GM12873 (cell line): ENCODE results near the gene APBB2.

ENCODE experiments used
- CTCF ChIP-seq: IDR thresholded peaks from 2 replicates; pipeline ENCODE4 v1.5.1; 2012; ENCODE audit warnings: low read depth, mild to moderate bottlenecking, moderate library complexity, low read length, control low read depth; ENCODE audit not compliant: insufficient read depth; ENCODE audit errors: missing control alignments

APBB2 gene

GRCh38 chr4:41142376-41143310 is 71.7 kb downstream of the APBB2 start:
- TF ChIP-seq CTCF = no peak

GRCh38 chr4:41141900-41142299 is 72.4 kb downstream of the APBB2 start:
- no peak for TF ChIP-seq CTCF

- TF ChIP-seq CTCF = no peak
These were observed 73.9 kb downstream of the APBB2 start for GRCh38 chr4:41140410-41140809.

GRCh38 chr4:41137879-41138278 is 76.5 kb downstream of the APBB2 start:
- no peak for TF ChIP-seq CTCF

GRCh38 chr4:41136456-41136855 is 77.9 kb downstream of the APBB2 start:
- no peak for TF ChIP-seq CTCF

GRCh38 chr4:41135801-41136200 is 78.5 kb downstream of the APBB2 start:
- TF ChIP-seq CTCF = no peak

- peak; percentile 3 for TF ChIP-seq CTCF
These were observed 79.8 kb downstream of the APBB2 start for GRCh38 chr4:41134581-41134980.
